GM19035 (cell line): ENCODE measurements around the gene SPEM3.
"Not testable (repeated sequence)": the region's sequence is repeated elsewhere in the genome, so short reads cannot be mapped to it uniquely, and the experiment has no call there.

Experiments
- ATAC-seq: cut with Tn5 transposase; IDR thresholded peaks from one replicate; pipeline ENCODE4 v1.9.1; 2021; ENCODE audit not compliant: unreplicated experiment

The SPEM3 gene

GRCh38 chr17:7468804-7469389 lies 40.2 kb downstream of the SPEM3 start:
- no peak for ATAC-seq

- ATAC-seq = not testable (repeated sequence)
These were observed 41.2 kb downstream of the SPEM3 start for GRCh38 chr17:7469843-7470242.

DNA sequence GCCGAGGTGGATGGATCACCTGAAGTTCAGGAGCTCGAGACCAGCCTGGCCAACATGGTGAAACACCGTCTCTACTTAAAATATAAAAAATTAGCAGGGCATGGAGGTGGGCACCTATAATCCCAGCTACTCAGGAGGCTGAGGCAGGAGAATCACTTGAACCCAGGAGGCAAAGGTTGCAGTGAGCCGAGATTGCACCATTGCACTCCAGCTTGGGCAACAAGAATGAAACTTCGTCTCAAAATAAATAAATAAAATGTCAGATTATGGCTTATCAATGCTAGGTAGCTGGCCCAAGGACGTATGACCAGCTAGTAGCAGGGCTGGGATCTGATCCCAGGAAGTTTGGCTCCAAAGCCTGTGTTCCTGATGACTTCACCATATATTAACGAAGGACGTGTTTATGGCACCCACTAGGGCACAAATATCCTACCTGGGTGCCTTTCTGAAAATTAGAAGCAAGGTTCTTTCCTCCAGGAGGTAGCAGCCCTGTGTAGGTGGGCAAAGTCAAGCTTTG lies 41.9 kb downstream of the SPEM3 start:
- ATAC-seq = not testable (repeated sequence)

- ATAC-seq = no peak
These were observed 43.1 kb downstream of the SPEM3 start for GRCh38 chr17:7471729-7472128.

DNA sequence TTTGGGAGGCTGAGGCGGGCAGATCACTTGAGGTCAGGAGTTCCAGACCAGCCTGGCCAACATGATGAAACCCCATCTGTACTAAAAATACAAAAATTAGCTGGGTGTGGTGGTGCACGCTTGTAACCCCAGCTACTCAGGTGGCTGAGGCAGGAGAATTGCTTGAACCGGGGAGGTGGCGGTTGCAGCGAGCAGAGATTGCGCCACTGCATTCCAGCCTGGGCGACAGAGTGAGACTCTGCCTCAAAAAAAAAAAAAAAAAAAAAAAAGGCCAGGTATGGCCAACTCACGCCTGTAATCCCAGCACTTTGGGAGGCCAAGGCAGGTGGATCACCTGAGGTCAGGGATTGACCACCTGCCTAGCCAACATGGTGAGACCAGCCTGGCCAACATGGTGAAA lies 46.1 kb downstream of the SPEM3 start:
- not testable (repeated sequence) for ATAC-seq

- no peak for ATAC-seq
These were observed 47.2 kb downstream of the SPEM3 start for GRCh38 chr17:7475764-7476422.

GRCh38 chr17:7476494-7476893 lies 47.8 kb downstream of the SPEM3 start:
- no peak for ATAC-seq

GRCh38 chr17:7476951-7477350 lies 48.3 kb downstream of the SPEM3 start:
- ATAC-seq = no peak

GRCh38 chr17:7477392-7478275 lies 49.0 kb downstream of the SPEM3 start:
- ATAC-seq = no peak

DNA sequence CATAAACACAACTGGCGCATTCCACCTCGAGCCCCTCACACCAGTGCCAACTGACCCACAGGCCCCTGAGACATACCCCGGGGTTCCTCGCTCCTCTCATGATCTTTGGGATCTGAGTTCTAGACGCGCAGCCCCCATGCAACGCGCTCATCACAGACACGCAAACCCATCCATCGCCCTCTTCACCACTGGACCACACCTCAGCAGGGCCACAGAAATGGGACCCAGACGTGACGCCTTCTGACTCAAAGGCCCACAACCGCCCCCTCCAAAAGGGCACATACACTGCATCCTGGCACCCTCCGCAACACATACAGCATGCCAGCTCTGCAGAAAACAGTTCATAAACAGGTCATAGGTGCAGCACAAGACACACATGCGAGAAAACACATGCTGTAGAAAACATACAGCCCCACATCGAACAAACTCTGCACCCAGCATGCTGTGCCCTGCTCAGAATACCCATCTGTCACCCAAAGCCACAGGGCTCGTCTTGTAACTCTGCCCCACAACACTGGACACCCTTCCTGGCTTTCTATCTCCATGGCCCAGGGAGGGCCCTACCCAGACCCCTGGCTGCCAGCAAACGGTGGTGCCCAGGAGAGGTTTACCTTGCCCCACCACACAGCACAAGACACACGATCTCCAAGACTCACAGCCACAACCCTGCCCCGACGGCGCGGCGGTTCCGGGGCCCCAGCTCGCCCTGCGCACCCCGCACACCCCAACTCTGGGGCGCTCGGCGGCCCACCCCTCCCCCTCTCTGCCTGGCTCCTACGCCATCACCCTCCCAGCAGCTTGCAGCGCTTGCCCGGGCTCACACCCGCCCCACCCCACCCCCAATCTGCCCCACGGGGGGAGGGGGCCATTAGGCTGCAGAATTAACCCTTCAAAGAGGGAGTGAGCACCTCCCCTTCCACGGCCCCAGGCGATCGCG lies 49.9 kb downstream of the SPEM3 start:
- no peak for ATAC-seq

- no peak for ATAC-seq
These were observed 50.8 kb downstream of the SPEM3 start, which contains the start of gene ZBTB4 for GRCh38 chr17:7479213-7480088. Gene ZBTB4 (minus strand): TSS chr17:7479631. CDS start chr17:7466801, 12,830 bp downstream.

DNA sequence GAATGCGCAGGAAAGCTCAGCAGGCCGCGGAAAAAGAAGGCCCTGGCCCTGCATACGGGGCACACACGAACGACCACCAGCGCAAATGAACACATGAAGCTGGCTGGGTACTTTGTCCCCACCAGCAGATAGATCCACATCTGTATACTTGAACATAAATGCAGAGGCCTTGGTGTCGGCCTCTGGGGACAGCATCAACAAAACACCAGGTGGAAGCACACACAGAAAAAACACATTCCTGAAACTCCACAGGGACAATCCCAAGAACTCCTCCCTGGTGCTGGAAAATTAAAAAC lies 51.4 kb downstream of the SPEM3 start:
- no peak for ATAC-seq

- ATAC-seq = not testable (repeated sequence)
These were observed 52.6 kb downstream of the SPEM3 start, which contains the start of gene SLC35G6 for GRCh38 chr17:7481275-7481674. Gene SLC35G6 (plus strand): TSS chr17:7481446. CDS start chr17:7481517, 71 bp downstream.

DNA sequence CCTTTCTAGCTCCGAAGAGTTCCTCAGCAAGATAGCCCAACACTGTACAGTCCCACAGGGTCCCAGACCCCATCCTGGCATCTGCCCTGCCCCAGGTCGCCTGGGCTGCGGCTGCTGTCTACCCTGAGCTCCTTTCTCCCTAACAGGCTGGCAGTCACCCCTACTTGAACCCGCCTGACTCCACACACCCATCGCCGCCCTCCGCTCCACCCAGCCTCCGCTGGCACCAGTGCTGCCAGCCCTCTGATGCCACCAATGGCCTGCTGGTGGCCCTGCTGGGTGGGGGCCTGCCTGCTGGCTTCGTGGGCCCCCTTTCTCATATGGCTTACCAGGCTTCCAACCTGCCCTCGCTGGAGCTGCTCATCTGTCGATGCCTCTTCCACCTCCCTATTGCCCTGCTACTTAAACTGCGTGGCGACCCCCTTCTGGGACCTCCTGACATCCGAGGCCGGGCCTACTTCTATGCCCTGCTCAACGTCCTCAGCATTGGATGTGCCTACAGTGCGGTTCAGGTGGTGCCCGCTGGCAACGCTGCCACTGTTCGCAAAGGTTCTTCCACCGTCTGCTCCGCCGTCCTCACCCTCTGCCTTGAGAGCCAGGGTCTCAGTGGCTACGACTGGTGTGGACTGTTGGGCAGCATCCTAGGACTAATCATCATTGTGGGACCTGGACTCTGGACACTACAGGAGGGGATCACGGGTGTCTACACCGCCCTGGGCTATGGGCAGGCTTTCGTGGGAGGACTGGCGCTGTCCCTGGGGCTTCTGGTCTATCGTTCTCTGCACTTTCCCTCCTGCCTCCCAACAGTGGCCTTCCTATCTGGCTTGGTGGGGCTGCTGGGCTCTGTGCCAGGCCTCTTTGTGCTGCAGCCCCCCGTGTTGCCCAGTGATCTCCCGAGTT lies 53.4 kb downstream of the SPEM3 start:
- not testable (repeated sequence) for ATAC-seq
